Fibroblast of lung (primary cell): Measurements from ENCODE around the gene NODAL. TPM values are rescaled to one million over a fixed set of nuclear protein-coding genes. Genes with fewer than 3 reads are reported as not detected.

Experiments used
- DNase-seq, 2 donors: peaks; one replicate each; pipeline versions ENCODE4 v3.0.0 to v3.0.0-alpha.2; 2010; ENCODE audit warnings: low read depth in 2 of 2
- H2AFZ ChIP-seq: 2 replicates; pipeline ENCODE4 v1.5.1; 2012; ENCODE audit warnings: low read length, control low read depth, inconsistent platforms
- H3K27ac ChIP-seq: 2 replicates; pipeline ENCODE4 v1.5.1; 2011; ENCODE audit warnings: low read length, control low read depth; ENCODE audit not compliant: insufficient read depth
- H3K27me3 ChIP-seq: 2 replicates; pipeline ENCODE4 v1.5.1; 2011; ENCODE audit warnings: mild to moderate bottlenecking, low read length; ENCODE audit not compliant: control insufficient read depth, insufficient read depth
- H3K36me3 ChIP-seq: 2 replicates; pipeline ENCODE4 v1.5.1; 2011; ENCODE audit warnings: low read length; ENCODE audit not compliant: control insufficient read depth, insufficient read depth
- H3K4me1 ChIP-seq: 2 replicates; pipeline ENCODE4 v1.5.1; 2011; ENCODE audit warnings: low read length; ENCODE audit not compliant: control insufficient read depth, insufficient read depth; ENCODE audit errors: extremely low read depth
- H3K4me2 ChIP-seq: 2 replicates; pipeline ENCODE4 v1.5.1; 2011; ENCODE audit warnings: low read length, control low read depth; ENCODE audit not compliant: insufficient read depth; ENCODE audit errors: extremely low read depth
- H3K4me3 ChIP-seq, 4 experiments: fragments of 200-600 bp in 1 of 4; sonication (generic) in 1 of 4; replicated peaks in 1 of 4; 2 replicates each; pipeline ENCODE4 v1.5.1; 2011 to 2016; ENCODE audit warnings: low read length in 4 of 4, low read depth in 3 of 4, mild to moderate bottlenecking in 3 of 4, control low read depth in 2 of 4, inconsistent platforms in 1 of 4, mixed read lengths in 1 of 4; ENCODE audit not compliant: insufficient read depth in 1 of 4; ENCODE audit errors: control extremely low read depth in 1 of 4
- H3K79me2 ChIP-seq: 2 replicates; pipeline ENCODE4 v1.5.1; 2012; ENCODE audit warnings: mild to moderate bottlenecking, low read length, inconsistent platforms; ENCODE audit not compliant: control insufficient read depth, insufficient read depth
- H3K9ac ChIP-seq: 2 replicates; pipeline ENCODE4 v1.5.1; 2011; ENCODE audit warnings: mild to moderate bottlenecking, low read length, control low read depth; ENCODE audit not compliant: insufficient read depth
- H3K9me3 ChIP-seq: 2 replicates; pipeline ENCODE4 v1.5.1; 2012; ENCODE audit warnings: low read depth, low read length; ENCODE audit not compliant: control insufficient read depth, insufficient read depth
- H4K20me1 ChIP-seq: 2 replicates; pipeline ENCODE4 v1.5.1; 2011; ENCODE audit warnings: low read length; ENCODE audit not compliant: control insufficient read depth, insufficient read depth; ENCODE audit errors: extremely low read depth
- CTCF ChIP-seq, 2 donors: IDR thresholded peaks in 1 of 2; conservative IDR thresholded peaks in 1 of 2; 1 replicate in 1 of 2; 2 replicates in 1 of 2; pipeline ENCODE4 v1.5.1; 2011 to 2012; ENCODE audit warnings: low read length in 2 of 2, control low read depth in 1 of 2, inconsistent platforms in 1 of 2, low read depth in 1 of 2, mild to moderate bottlenecking in 1 of 2
- EZH2 ChIP-seq: IDR thresholded peaks from 2 replicates; pipeline ENCODE4 v1.5.1; 2012; ENCODE audit warnings: low read length, control low read depth, mild to moderate bottlenecking; ENCODE audit errors: missing control alignments
- polyA plus RNA-seq, 2 donors: library from polyadenylated mRNA; depleted of rRNA in 1 of 2; stranded (reverse) in 1 of 2; unstranded in 1 of 2; fragments of >200 nt; gene quantifications; 2 replicates each; pipeline ENCODE4 v1.2.1, GENCODE V29; 2011 to 2012; ENCODE audit warnings: missing spikeins in 1 of 2
- total RNA-seq: library from RNA; depleted of rRNA; stranded (reverse); fragments of >200 nt; gene quantifications from 2 replicates; pipeline ENCODE4 v1.2.1, GENCODE V29; 2014

NODAL gene
- total and polyA plus RNA-seq, 2 donors (not counting 1 experiment from before 2014, with no cell fraction given) = not detected

GRCh38 chr10:70480239-70480861, 38.9 kb upstream of the NODAL start:
- TF ChIP-seq CTCF (conservative IDR thresholded peaks at IDR 0.05 in 1 of 2, IDR thresholded peaks at IDR 0.05 in 1 of 2; ENCODE audit: low read depth in 1 of 2, low read length in 2 of 2) (no peak), EZH2 (no peak)
- no peak for DNase-seq
- Histone ChIP-seq H4K20me1 (no peaks in the 10 kb centered on the region), H3K79me2 (no peaks in the 10 kb centered on the region), H3K4me1 (no peaks in the 10 kb centered on the region), H3K9ac (no peak overlapping the region), H2AFZ (no peak overlapping the region), H3K36me3 (no peaks in the 10 kb centered on the region), H3K4me3 (no peak overlapping the region), H3K9me3 (no peaks in the 10 kb centered on the region), H3K27ac (no peak overlapping the region), H3K27me3 (peaks cover 36% of the 10 kb centered on the region), H3K4me2 (no peak overlapping the region)

GRCh38 chr10:70479626-70480238, 38.3 kb upstream of the NODAL start:
- no peak for DNase-seq
- Histone ChIP-seq H3K4me1 (no peaks in the 10 kb centered on the region), H3K9ac (no peak overlapping the region)

GRCh38 chr10:70479165-70479581, 37.7 kb upstream of the NODAL start:
- no peak overlapping the region for H2AFZ ChIP-seq
- no peaks in the 10 kb centered on the region for H3K36me3 ChIP-seq
- H3K4me2 ChIP-seq = peak overlapping the region; percentile 68
- no peak for DNase-seq
- no peaks in the 10 kb centered on the region for H3K9me3 ChIP-seq
- peak overlapping the region in 3 of 4 experiments; percentile 13 to 51 (median 29) for H3K4me3 ChIP-seq
- H4K20me1 ChIP-seq = no peaks in the 10 kb centered on the region
- H3K27ac ChIP-seq = no peak overlapping the region
- peaks cover 37% of the 10 kb centered on the region for H3K27me3 ChIP-seq
- no peaks in the 10 kb centered on the region for H3K79me2 ChIP-seq
- TF ChIP-seq CTCF (conservative IDR thresholded peaks at IDR 0.05 in 1 of 2, IDR thresholded peaks at IDR 0.05 in 1 of 2; ENCODE audit: low read depth in 1 of 2, low read length in 2 of 2) (peak in 1 of 2 donors; percentile 10), EZH2 (no peak)
- H3K9ac ChIP-seq = no peak overlapping the region
- no peaks in the 10 kb centered on the region for H3K4me1 ChIP-seq

More at GRCh38 chr10:70479626-70480238, 38.3 kb upstream of the NODAL start:
- no peaks in the 10 kb centered on the region for H3K9me3 ChIP-seq
- no peak overlapping the region for H3K27ac ChIP-seq
- H3K4me3 ChIP-seq = no peak overlapping the region
- no peaks in the 10 kb centered on the region for H3K36me3 ChIP-seq
- H4K20me1 ChIP-seq = no peaks in the 10 kb centered on the region
- peaks cover 37% of the 10 kb centered on the region for H3K27me3 ChIP-seq
- no peak overlapping the region for H2AFZ ChIP-seq
- no peaks in the 10 kb centered on the region for H3K79me2 ChIP-seq
- H3K4me2 ChIP-seq = no peak overlapping the region
- TF ChIP-seq EZH2 (no peak), CTCF (conservative IDR thresholded peaks at IDR 0.05 in 1 of 2, IDR thresholded peaks at IDR 0.05 in 1 of 2; ENCODE audit: low read depth in 1 of 2, low read length in 2 of 2) (no peak)
